B cell (primary cell): ENCODE data around the gene ADCY1. TPM values are rescaled to one million over a fixed set of nuclear protein-coding genes. Genes with fewer than 3 reads are reported as not detected.

Source experiments
- ATAC-seq: fragments of 200-7000 bp; cut with Tn5 transposase; one replicate; pipeline ENCODE4 v1.10.0; 2021; ENCODE audit warnings: low read depth, mild to moderate bottlenecking, moderate number of reproducible peaks, moderate library complexity
- CTCF ChIA-PET: fragments of 350-600 bp; sonication (Branson Sonifier 250); formaldehyde crosslinking; loops from one replicate; lab custom pipeline; 2021; ENCODE audit warnings: antibody characterized with exemption, inconsistent platforms; lab: Charles Lee
- POLR2A ChIA-PET: fragments of 350-600 bp; sonication (Branson Sonifier 250); formaldehyde crosslinking; loops from one replicate; lab custom pipeline; 2021; ENCODE audit warnings: antibody characterized with exemption; lab: Charles Lee
- DNase-seq: peaks from one replicate; pipeline ENCODE4 v3.0.0; 2013
- H2AFZ ChIP-seq: 2 replicates; pipeline ENCODE4 v1.6.1; 2012; ENCODE audit warnings: mild to moderate bottlenecking, low read depth, low read length; ENCODE audit not compliant: insufficient read depth, poor library complexity, severe bottlenecking
- H3K27ac ChIP-seq, 2 donors: 1 replicate in 1 of 2; 2 replicates in 1 of 2; pipeline ENCODE4 v1.5.1; 2012 to 2013; ENCODE audit warnings: low read length in 2 of 2, mild to moderate bottlenecking in 2 of 2, moderate library complexity in 1 of 2
- H3K27me3 ChIP-seq, 4 experiments: fragments of 200-600 bp in 1 of 4; sonication (generic) in 1 of 4; replicated peaks in 1 of 4; 1 replicate in 2 of 4; 2 replicates in 2 of 4; pipeline versions ENCODE4 v1.6.1 to v1.7.0; 2013 to 2016; ENCODE audit warnings: low read length in 3 of 4, mild to moderate bottlenecking in 2 of 4, mixed read lengths in 1 of 4, moderate library complexity in 1 of 4; ENCODE audit not compliant: insufficient read depth in 4 of 4, control insufficient read depth in 3 of 4; ENCODE audit errors: control extremely low read depth in 1 of 4
- H3K36me3 ChIP-seq, 2 experiments: replicated peaks in 1 of 2; 1 replicate in 1 of 2; 2 replicates in 1 of 2; pipeline versions ENCODE4 v1.6.1 to v1.7.1; 2013; ENCODE audit warnings: low read length in 1 of 2; ENCODE audit not compliant: insufficient read depth in 2 of 2, control insufficient read depth in 1 of 2; ENCODE audit errors: control extremely low read depth in 1 of 2, extremely low read depth in 1 of 2
- H3K4me1 ChIP-seq, 2 donors: fragments of 200-600 bp in 1 of 2; sonication (generic) in 1 of 2; 1 replicate in 1 of 2; 2 replicates in 1 of 2; pipeline versions ENCODE4 v1.5.1 to v1.6.1; 2013 to 2017; ENCODE audit warnings: low read length in 2 of 2; ENCODE audit not compliant: control insufficient read depth in 2 of 2, insufficient read depth in 2 of 2
- H3K4me2 ChIP-seq: replicated peaks from 2 replicates; pipeline ENCODE3; 2012; ENCODE audit warnings: mild to moderate bottlenecking, low read depth, low read length; ENCODE audit not compliant: poor library complexity, severe bottlenecking
- H3K4me3 ChIP-seq, 5 experiments: fragments of 200-600 bp in 1 of 5; sonication (generic) in 1 of 5; 1 replicate in 3 of 5; 2 replicates in 2 of 5; pipeline versions ENCODE4 v1.5.1 to v1.7.0; 2011 to 2016; ENCODE audit warnings: low read length in 4 of 5, mild to moderate bottlenecking in 4 of 5, low read depth in 2 of 5, control low read depth in 1 of 5, moderate library complexity in 1 of 5; ENCODE audit not compliant: insufficient read depth in 1 of 5; ENCODE audit errors: control extremely low read depth in 1 of 5, extremely low read depth in 1 of 5
- H3K79me2 ChIP-seq: fragments of 200-600 bp; sonication (generic); one replicate; pipeline ENCODE4 v1.6.0; 2016; ENCODE audit warnings: low read length; ENCODE audit not compliant: control insufficient read depth, insufficient read depth
- H3K9ac ChIP-seq: fragments of 200-600 bp; sonication (generic); 2 replicates; pipeline ENCODE4 v1.6.1; 2017; ENCODE audit warnings: mild to moderate bottlenecking, low read length, moderate library complexity
- H3K9me3 ChIP-seq, 3 donors: one replicate each; pipeline versions ENCODE4 v1.6.1 to v1.7.1; 2013; ENCODE audit warnings: low read length in 2 of 3; ENCODE audit not compliant: control insufficient read depth in 2 of 3, insufficient read depth in 1 of 3; ENCODE audit errors: control extremely low read depth in 1 of 3
- H4K20me1 ChIP-seq: 2 replicates; pipeline ENCODE4 v1.6.0; 2012; ENCODE audit warnings: mild to moderate bottlenecking, low read length; ENCODE audit not compliant: insufficient read depth, control insufficient read depth, poor library complexity, severe bottlenecking
- H3K27ac Mint-ChIP-seq: one replicate; pipeline ENCODE4 v1.8.0; 2021; ENCODE audit warnings: mixed read lengths
- H3K27me3 Mint-ChIP-seq: one replicate; pipeline ENCODE4 v1.8.0; 2021; ENCODE audit warnings: mixed read lengths
- H3K4me1 Mint-ChIP-seq: one replicate; pipeline ENCODE4 v1.8.0; 2021; ENCODE audit warnings: mixed read lengths
- H3K4me3 Mint-ChIP-seq: one replicate; pipeline ENCODE4 v1.8.0; 2021; ENCODE audit warnings: mixed read lengths
- H3K9me3 Mint-ChIP-seq: one replicate; pipeline ENCODE4 v1.8.0; 2022; ENCODE audit warnings: mixed read lengths; ENCODE audit not compliant: insufficient read depth
- EZH2 ChIP-seq: IDR thresholded peaks from 2 replicates; pipeline ENCODE4 v1.6.1; 2012; ENCODE audit warnings: borderline replicate concordance, low read depth, mild to moderate bottlenecking, moderate library complexity, low read length; ENCODE audit not compliant: insufficient read depth, poor library complexity, severe bottlenecking
- WGBS: methylation state at CpG from one replicate; pipeline ENCODE4 v1.1.5; 2013; ENCODE audit warnings: missing lambda C conversion rate; ENCODE audit not compliant: insufficient coverage; 5-methylcytosine and 5-hydroxymethylcytosine counted together
- intact Hi-C: fragments of 100-400 bp; cut with micrococcal nuclease; formaldehyde crosslinking; loops from one replicate; pipeline ENCODE4 v1.10.0; 2022
- polyA plus RNA-seq: library from polyadenylated mRNA; depleted of rRNA; stranded (reverse); fragments of >200 nt; gene quantifications from 2 replicates; pipeline ENCODE4 v1.2.3, GENCODE V29; 2012
- total RNA-seq, 2 donors: library from RNA; stranded (reverse); fragments of 120-200 nt in 1 of 2; gene quantifications; 1 replicate in 1 of 2; 2 replicates in 1 of 2; pipeline versions ENCODE4 v1.2.3 to v1.2.4, GENCODE V29; 2013 to 2022
- TF ChIP-seq, protein P1 (sequence below): fragments of 200-600 bp; IDR thresholded peaks from one replicate; pipeline ENCODE4 v1.8.0; 2022; ENCODE audit warnings: antibody characterized with exemption, mild to moderate bottlenecking

Gene ADCY1
- total and polyA plus RNA-seq, 2 donors (not counting 1 experiment from before 2014, with no cell fraction given): 0.05 to 0.12 TPM

DNA sequence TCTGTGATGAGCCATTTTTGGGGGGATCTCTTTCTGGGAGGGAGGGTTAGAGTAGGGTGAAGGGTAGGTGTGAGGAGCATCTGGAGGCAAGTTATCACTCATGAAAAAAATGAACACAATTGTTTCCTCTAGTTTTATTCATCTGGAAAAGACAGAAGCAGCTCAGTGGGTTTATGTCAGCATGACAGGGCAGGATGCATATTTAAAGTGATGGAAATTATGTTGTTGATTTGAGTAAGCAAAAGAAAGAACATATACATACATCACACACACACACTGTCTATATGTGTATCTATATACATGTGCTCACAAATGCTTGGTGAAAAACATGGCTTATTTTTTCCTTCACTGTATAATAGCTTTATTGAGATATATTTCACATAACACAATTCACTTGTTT is 114.2 kb downstream of the ADCY1 start:
- ATAC-seq (no peak), DNase-seq (no peak)
- TF ChIP-seq EZH2: no peak
- TF ChIP-seq, protein P1, sequence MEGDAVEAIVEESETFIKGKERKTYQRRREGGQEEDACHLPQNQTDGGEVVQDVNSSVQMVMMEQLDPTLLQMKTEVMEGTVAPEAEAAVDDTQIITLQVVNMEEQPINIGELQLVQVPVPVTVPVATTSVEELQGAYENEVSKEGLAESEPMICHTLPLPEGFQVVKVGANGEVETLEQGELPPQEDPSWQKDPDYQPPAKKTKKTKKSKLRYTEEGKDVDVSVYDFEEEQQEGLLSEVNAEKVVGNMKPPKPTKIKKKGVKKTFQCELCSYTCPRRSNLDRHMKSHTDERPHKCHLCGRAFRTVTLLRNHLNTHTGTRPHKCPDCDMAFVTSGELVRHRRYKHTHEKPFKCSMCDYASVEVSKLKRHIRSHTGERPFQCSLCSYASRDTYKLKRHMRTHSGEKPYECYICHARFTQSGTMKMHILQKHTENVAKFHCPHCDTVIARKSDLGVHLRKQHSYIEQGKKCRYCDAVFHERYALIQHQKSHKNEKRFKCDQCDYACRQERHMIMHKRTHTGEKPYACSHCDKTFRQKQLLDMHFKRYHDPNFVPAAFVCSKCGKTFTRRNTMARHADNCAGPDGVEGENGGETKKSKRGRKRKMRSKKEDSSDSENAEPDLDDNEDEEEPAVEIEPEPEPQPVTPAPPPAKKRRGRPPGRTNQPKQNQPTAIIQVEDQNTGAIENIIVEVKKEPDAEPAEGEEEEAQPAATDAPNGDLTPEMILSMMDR: no peak
- H4K20me1 ChIP-seq: no peaks in the 10 kb centered on the region
- no peaks in the 10 kb centered on the region for H3K79me2 ChIP-seq
- no peak overlapping the region for H2AFZ ChIP-seq
- no peaks in the 10 kb centered on the region for H3K27me3 ChIP-seq
- no peak overlapping the region for H3K4me3 ChIP-seq
- Mint-ChIP-seq H3K4me3 (no peak overlapping the region), H3K9me3 (no peaks in the 10 kb centered on the region), H3K27ac (no peak overlapping the region), H3K4me1 (no peaks in the 10 kb centered on the region), H3K27me3 (peaks cover 2% of the 10 kb centered on the region)
- no peak overlapping the region for H3K27ac ChIP-seq
- H3K4me1 ChIP-seq: no peaks in the 10 kb centered on the region
- no peak overlapping the region for H3K4me2 ChIP-seq
- H3K36me3 ChIP-seq: no peaks in the 10 kb centered on the region
- intact Hi-C loops: no loop called here
- POLR2A ChIA-PET: no interaction called here
- H3K9me3 ChIP-seq: no peaks in the 10 kb centered on the region
- H3K9ac ChIP-seq: no peak overlapping the region
- CTCF ChIA-PET: no interaction called here

DNA sequence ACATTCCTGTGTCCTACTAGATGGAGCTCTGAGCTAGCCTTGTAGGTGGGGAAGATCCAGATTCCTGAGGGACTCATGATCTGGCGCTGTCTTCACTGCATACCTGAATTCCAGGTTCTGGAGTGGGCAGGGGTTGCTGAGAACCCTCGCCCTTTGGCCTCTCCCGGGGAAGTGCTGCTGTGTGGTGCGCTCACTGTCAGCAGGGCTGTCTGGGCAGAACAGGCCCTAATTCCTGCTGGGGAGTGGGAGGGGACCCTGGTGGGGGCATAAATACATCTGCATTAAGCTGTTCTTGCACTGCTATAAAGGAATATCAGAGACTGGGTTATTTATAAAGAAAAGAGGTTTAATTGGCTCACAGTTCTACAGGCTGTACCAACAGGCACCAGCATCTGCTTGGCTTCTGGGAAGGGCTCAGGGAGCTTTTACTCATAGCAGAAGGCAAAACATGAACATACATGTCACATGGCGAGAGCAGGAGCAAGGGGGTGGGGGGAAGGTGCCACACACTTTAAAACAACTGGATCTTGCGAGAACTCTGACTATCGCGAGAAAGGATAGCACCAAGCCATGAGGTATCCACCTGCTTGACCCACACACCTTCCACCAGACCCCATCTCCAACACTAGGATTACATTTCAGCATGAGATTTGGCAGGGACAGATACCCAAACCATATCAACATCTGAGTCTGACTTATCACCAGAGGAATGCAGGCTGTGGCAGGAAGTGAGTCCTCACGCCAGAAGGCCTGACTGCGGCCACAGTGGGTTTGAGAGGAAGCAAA is 115.0 kb downstream of the ADCY1 start:
- H3K9ac ChIP-seq: no peak overlapping the region
- 72% methylated on average over 10 of the region's 10 CpGs for WGBS
- H3K4me2 ChIP-seq: no peak overlapping the region
- no peak for TF ChIP-seq EZH2
- TF ChIP-seq, protein P1: no peak
- POLR2A ChIA-PET: no interaction called here
- H3K27me3 ChIP-seq: no peaks in the 10 kb centered on the region
- CTCF ChIA-PET: no interaction called here
- H2AFZ ChIP-seq: no peak overlapping the region
- no peaks in the 10 kb centered on the region for H3K9me3 Mint-ChIP-seq
- peaks cover 2% of the 10 kb centered on the region for H3K27me3 Mint-ChIP-seq
- no peaks in the 10 kb centered on the region for H3K9me3 ChIP-seq
- no peaks in the 10 kb centered on the region for H3K36me3 ChIP-seq
- no peak overlapping the region for H3K27ac Mint-ChIP-seq
- no peak overlapping the region for H3K4me3 Mint-ChIP-seq
- no peaks in the 10 kb centered on the region for H3K4me1 Mint-ChIP-seq
- no peak for ATAC-seq
- no peaks in the 10 kb centered on the region for H3K4me1 ChIP-seq
- H3K4me3 ChIP-seq: no peak overlapping the region
- intact Hi-C loops: no loop called here
- no peak overlapping the region for H3K27ac ChIP-seq
- H3K79me2 ChIP-seq: no peaks in the 10 kb centered on the region
- H4K20me1 ChIP-seq: no peaks in the 10 kb centered on the region
- no peak for DNase-seq
